Measurements from ENCODE around the gene GALNT5.

Gene GALNT5

DNA sequence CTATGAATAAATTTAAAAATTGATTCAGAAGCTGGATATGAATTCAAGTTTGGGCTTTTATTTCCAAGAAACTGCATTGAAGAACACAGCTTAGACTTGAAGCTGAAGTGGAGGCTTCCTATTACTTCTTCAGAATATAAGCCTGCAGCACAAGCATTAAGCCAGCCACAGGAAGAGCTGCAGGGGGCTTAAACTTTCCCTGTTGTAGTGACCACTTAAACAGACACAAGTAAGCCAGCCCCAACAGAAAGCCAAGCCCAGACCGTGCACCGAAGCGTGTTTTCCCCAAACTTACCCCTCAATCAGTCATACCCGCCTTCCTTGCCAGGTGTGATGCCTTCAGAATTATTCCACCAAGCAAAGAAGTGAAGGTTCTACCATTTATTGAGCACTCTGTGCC is 39.5 kb downstream of the GALNT5 start:
- DNase-seq, result no peak

DNA sequence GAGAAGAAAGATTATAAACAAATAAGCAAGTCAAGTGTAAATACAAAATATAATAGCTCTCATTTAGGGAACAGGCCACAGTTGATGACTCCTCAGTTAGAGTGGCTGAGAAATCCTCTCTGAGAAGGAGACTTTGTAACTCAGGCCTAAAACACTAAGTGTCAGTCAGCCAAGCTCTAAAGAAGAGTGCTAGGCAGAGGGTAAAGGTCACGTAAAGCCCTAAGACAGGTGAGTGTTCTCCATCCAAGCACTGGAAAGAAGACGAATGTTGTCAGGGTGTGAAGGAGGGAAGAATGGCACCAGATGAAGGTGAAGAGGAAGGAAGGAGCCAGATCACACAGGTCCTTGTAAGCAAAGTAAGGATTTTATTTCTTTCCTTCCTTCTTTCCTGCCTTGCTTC is 43.8 kb downstream of the GALNT5 start:
- DNase-seq, result no peak

DNA sequence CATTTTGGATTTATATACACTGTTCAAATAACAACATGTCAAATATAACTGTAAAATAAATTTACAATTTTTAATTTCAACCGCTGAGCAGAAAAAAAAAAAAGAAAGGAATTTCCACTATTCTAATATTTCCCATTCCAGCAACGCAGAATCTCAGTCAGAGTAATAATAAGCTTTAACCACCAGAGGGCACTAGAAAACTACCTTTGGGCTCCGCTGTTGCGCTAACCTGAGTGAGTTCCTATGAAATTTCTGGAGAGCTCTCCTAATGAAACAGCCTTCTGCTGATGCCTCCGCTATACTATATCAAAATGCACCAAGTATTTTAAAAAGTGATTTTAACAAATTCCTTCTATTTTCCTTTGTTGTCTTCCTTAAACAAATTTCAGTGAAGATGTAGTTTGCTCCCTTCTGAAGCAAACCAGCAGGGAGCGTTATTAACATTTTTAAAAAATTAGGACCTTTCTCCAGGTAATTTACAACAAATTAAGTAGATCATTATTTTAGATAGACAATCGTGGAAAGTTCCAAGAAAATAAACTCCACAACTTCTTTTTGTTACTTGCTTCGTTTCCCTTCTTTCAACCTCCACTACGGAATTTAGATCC is 45.1 kb downstream of the GALNT5 start:
- peak; percentile 14 for DNase-seq

DNA sequence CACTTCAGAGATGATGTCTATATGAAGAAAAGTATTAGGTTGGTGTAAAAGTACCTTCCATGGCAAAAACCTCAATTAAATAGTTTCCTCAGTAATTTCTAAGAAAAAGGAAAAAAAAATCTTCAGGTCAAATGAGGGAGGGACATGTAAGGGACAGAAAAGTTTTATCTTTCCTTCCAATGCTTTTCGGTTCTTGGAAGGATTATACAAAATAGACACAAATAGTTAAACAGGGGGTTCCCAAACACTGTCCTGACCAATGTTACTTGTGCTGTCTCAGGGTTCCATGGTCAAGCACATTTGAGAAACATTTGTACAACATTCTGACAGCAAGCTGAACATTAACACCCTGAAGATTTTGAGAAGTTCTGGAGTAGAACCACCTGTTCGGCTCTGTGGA is 46.1 kb downstream of the GALNT5 start:
- DNase-seq, result no peak

DNA sequence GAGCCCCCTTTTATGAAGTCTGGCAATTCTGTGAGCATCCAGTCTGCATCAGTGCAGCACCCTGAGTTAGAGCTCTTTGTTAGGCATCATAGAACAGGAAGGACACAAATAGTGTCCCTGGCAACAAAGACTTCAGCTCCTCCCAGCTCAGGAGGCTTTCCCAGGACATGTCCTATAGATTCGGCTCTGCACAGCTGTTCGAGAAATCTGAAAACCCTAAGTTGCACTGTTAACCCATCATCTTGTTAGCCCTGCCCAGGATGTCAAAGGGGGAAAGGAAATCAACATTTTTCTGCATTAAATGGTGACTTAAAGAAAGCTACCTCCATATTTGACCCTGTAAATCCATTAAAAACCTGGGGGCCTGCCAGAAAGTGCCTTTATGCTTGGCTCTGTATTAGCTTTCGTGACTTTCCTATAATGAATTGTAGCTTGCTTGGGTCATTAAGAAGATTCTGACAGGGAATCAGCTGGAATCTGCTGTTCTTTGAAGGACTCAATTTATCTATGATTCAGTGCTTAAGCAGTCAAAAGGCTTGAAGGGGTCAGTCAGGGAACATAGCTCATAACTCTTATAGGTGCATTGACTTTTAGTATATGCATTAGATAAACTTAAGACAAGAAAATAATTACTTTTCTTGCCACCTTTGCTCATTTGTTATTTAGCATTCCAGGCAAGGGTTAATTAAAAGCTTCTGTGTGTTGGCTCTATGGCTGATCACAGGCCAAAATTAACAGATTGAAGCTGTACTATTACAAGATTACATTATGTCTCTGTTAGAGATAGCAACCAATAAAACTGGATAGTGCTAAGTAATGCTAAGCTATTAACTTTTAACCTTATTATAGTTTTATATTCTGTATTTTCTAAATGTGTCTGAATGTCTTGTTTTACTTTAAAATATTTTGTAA is 47.6 kb downstream of the GALNT5 start:
- DNase-seq, result no peak

DNA sequence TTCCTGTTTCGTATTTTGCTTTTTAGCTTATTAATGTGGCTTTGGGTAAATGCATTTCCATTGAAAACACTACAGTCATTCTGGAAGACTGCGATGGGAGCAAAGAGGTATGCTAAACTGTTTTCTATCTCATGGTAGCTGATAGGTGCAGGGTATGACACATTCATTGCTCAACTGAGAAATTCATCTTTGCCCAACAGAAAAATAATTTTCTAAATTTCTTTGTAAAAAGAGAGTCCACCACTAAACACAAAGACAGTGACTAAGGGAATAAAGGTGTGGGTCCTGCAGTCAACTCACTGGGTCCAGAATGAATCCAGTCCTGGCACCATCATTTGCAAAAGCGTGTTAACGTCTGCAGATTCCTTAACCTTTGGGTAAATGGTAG is 48.2 kb downstream of the GALNT5 start:
- no peak for DNase-seq

DNA sequence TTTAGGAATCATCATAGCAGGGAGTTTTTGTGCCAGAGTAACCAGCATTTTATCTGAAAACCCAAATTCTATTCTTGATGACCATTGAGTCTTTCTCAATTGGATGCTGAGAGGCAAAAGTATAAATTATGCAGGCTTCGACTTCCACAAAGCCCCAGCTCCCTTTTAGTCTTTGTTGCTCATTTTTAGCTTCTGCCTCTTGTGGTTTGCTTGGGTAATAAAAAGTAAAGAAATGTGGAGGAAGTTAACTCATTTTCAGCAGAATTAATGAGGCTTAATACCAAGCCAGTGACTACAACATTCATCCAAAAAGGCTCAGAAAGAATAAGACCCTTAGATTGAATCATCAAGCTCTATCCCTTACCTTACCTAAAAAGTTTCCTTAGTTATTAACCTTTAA is 49.5 kb downstream of the GALNT5 start:
- no peak for DNase-seq

DNA sequence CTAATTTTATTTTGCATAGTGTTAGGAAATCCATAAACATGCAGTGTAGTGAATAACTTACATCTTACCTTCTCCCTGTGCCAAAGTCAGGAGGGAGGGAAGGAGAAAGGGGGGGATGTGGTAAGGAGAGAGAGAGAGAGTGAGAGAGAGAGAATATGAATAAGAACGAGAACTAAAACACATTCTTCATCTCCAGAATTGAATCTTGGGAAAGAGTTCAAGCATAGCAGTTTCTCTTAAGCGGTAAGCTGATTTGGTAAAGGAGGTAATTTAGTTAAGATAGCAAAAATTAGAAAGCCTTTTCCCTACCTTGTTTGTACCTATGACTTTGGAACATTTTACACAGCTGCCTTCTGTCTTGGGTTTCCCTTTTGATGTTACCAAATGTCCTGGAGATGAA is 52.4 kb downstream of the GALNT5 start:
- no peak for DNase-seq

DNA sequence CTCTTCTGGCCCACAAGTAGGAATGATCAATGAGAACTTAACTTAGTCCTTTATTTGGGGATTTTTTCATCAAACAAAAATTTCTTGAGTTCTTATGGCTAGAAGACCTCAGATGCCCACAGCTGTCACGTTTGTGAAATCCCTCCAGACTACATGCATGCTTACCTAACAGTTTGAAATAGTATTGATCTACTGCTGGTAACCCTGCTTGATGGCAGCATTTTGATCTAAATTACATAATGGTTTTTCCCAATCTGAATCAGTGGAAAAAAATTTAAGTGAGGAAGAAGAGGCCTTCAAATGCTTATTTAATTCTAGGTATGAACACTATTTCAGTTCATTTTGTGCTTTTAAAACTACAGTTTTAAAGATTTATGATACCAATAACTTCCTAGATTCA is 54.2 kb downstream of the GALNT5 start:
- no peak for DNase-seq

DNA sequence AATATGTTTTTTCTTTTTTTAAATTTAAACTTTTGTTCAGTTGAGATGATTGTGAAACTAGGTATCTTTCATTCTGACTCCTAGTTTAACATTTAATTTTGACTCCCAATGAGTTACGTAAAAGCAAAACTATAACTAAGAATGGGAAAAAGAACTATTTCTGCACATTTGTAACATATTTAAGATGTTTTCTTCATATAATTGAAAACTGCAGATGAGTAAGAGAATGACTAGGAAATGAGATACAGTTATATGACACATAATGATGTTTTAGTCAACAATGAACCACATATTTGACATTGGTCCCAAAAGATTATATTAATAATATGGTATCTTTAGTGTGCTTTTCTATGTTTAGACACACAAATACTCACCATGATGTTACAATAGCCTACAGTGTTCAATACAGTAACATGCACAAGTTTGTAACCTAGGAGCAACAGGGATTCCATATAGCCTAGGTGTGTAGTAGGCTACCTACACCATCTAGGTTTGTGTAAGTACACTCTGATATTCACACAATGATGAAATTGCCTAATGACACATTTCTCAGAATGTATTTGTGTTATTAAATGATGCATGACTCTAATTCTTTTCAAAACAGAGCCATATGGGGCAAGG is 55.5 kb downstream of the GALNT5 start:
- no peak for DNase-seq

DNA sequence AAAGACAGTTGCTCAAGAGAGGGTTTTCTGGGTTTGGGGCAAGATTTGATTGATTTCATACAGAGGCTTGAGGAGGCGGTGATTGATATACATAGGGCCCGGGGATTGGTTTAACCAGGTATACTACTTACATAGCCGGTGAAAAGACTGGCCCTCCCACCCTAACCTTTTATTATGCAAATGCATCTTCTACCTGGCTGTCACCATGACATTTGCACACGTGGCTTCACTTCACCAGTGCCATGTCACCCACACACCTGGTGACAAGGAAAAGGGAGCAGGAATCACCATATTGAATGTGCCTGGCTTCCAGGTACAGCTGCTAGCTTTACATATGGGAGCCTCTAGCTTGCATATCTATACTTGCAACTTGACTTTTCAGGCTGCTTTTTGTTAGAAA is 58.4 kb downstream of the GALNT5 start:
- no peak for DNase-seq

DNA sequence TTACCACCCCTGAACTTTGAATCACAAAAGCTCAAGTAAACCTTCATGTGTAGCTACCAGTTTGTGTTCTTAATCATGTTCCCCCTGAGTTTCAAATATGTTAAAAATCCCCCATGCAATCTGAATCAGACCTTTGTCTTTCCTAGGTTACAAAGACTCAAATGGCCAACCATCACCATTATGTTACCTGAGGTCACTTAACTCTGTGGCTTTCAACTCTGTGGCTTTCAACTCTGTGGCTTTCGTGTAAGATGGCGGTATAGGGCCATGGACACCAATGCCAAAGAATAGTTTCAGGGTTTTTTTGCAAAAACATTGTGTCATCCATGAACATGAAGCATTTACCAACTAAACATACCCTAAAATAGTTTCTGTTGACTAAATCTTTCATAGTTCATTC is 61.4 kb downstream of the GALNT5 start:
- no peak for DNase-seq

DNA sequence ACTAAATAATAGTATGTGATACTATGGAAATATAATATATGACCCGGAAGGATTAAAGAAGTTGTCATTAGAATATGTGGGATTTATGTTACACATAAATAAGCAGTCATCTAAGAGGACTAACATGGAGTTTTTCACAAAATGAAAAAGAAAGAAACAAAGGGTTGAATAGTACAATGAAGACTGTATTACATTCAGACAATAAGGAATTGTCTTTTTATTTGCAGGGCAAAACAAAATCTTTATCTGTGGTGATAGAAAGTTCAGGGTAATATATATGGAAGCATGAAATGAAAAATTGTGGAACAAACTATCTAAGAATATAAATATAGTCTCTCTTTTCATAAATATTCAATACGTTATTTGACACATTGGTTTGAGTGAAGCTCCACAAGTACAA is 62.3 kb downstream of the GALNT5 start:
- DNase-seq, result no peak

DNA sequence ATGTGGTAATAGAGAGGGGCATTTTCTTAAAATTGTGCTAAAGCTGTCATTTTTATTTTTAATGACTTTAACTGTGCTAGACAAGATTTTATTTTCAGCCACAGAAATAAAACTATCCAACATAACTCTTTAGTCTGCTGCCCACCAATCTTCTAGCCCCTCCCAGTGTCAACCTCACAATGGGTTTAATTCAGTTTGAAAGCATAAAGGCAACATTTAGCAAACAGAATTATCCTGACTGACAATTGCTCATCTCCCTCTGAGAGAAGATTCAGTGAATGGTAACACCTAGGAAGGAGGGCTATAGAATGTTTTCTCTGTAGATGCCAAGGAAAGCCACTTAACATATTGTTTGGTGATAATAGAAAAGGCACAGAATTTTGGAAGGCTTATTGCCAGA is 62.9 kb downstream of the GALNT5 start:
- no peak for DNase-seq

DNA sequence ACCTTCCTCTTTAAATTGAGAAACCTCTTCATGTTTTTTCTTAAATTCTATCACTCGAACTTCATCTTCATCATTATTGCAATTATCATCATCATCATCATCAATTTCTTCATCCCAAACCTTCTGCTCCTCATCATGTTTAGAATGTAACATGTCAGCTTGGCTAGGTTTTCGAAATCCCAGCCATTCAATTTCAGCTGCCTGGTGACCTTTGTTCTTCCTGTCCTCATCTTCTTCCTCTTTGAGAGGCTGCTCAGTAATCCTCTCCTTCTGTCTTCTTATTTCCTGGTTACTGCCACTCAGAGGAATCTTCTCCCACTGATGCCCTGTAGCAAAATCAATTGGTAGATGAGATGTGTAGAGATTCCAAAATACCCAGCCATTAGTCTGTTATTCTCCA is 64.0 kb downstream of the GALNT5 start:
- no peak for DNase-seq

DNA sequence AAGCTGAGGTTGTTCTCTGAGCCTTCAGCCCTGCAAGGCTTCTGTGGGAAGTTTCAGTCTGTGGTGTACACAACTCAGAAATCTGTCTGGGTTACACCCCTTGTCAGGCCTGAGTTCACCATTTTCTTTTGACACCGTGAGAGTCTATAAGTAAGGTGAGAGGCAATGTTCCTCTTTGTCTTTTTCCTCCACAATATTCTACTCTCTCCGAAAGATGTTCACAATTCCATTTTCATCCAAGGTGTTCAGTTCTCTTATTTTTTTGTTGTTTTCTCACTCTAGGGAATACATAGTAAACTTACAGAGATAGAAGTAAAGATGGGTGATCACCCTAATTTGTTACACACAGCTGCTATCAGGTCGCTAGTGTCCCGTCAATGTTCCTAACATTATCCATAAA is 64.9 kb downstream of the GALNT5 start:
- no peak for DNase-seq

DNA sequence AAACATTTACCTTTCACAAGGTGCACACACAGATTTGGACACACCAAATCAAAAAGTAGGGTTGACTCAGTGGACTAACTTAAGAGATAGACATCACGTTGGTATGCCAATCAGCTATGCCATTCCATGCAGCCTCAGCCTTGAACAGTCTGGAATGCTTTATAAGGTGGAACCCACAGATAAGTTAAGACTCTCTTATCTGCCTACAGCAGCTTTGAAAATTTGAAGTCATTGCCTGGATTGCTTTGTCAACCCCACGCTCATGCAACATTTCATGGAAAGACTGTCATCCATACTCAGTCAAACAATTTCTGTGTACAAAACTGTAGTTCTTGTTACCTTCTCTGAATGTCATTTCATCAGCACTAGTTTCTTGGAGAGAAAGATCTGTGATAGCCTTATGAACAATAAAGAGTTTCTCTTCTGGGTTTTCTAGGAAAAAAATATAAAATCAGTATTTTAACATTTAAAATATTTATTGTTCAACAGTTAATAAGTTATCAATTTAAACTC is 66.9 kb downstream of the GALNT5 start:
- no peak for DNase-seq

DNA sequence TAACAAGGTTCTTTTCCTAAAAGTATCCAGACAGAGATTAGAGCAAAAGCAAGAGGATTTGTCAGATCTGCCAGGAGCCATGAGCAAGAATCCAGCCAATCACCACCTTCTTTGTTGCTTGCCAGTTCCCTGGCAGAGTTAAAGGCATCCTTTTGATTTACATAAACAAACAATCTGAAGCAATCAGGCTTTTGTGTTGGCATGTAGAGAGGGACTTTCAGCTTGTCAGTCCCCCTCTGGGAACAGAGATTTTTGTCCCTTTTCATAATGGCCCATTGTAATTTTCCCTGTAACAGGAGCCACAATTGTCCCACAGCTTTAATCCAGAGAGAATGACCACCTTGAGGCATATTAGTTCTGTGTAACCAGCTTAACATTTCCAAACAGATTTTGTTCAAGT is 68.3 kb downstream of the GALNT5 start, which contains the start of gene ERMN:
ERMN (minus strand) TSS at position 39 of the 400 bp plus-strand sequence. CDS start 182 bp downstream, outside the sequence.
- no peak for DNase-seq

DNA sequence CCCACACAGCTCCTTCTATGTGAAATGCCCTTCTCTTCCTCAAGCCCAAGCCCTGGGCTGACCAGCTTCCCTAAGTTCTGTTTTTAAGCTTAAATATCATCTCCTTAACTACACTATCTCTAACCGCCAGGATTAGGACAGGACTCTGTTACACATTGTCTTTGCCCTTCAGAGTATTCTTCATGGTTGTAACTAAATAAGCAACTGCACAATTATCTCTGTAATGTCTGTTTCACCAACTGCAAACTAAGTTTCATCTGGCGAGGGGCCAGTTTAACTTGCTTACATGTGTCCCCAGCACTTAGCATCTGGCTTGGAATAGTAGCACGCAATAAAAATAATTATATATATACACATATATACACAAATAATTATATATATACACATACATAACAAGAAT is 69.2 kb downstream of the GALNT5 start:
- no peak for DNase-seq

DNA sequence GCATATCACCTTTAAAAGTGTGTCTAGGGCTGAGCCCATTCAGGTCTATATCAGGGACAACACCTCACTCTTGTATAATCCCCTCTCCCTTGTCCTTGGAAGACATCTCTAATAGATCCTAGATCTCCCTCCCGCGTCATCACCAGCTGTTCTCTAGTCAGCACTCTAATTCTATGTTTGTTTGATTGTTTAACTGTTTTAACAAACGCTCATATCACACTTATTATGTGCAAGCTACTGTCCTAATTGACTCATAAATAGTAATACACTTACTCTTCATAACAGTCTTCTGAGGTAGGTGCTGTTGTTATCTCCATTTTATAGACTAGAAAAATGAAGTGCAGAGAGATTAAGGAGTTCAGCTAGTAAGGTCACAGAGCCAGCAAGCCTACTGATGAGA is 69.7 kb downstream of the GALNT5 start:
- no peak for DNase-seq

DNA sequence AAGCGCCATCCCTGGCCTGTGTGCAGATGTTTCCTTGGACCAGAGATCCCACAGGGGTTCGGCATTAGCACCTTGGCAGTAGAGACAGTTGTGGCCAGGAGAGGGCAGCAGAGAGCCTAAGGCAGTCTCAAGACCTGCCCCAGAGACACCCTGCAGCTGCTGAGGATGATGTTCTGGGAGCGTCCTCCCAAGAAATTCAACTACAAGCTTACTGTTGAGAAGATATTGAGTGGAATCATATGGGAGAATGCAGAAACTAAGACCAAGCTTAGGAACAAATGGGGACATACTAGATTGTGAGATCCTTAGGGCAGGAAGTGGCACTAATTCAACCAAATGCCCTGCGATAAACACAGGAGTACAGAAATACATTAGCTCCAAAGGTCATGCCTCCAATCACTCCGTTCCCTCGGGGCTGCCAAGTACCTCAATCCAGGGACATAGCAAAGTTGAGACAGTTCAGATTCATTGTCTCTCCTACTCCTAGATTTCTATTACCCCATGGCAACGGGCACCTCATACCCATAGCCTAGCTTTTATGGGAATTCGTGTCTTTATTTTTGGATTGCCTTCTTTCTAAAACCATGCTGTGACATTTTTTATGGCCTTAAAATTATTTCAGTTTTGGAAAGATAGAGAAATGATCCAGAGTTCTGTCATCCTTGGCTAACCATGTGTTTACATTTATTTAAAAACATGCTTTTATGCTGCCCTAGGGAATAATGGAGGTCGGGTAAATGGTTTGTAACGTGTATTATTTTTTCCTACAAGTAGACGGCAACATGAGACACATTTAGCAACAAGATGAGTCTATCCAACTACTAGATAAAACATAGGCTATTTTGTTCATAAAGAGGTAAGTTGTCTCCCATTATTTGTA is 70.4 kb downstream of the GALNT5 start:
- DNase-seq, result peak; percentile 89

DNA sequence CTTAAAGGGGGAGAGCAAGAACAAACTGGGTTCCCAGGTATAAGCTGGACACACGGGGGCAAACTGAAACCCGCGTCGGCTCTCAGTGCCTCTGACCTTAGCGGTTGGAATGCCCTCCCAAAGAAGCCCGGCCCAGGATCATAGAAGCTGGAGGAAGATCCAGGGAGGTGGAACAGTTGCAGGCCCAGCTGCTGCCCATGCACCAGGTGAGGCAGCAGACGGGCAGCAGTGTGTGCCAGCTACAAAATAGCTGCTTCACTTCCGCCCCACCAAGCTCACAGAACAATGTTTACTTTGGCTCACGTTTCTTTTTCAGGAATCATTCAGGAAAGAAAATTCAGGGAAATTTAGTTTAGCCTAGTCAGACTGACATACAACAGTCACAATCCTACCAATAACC is 72.0 kb downstream of the GALNT5 start:
- no peak for DNase-seq
